Measurements from ENCODE around the gene CLIP1. TPM values are rescaled to one million over a fixed set of nuclear protein-coding genes. Genes with fewer than 3 reads are reported as not detected.
A peak's percentile ranks its signal among the peaks of the same experiment; 100 is the strongest.
"Not testable (repeated sequence)": the region's sequence is repeated elsewhere in the genome, so short reads cannot be mapped to it uniquely, and the experiment has no call there.

The CLIP1 gene
- total RNA-seq, 1 donor from 2014 or later: 55.8 TPM

DNA sequence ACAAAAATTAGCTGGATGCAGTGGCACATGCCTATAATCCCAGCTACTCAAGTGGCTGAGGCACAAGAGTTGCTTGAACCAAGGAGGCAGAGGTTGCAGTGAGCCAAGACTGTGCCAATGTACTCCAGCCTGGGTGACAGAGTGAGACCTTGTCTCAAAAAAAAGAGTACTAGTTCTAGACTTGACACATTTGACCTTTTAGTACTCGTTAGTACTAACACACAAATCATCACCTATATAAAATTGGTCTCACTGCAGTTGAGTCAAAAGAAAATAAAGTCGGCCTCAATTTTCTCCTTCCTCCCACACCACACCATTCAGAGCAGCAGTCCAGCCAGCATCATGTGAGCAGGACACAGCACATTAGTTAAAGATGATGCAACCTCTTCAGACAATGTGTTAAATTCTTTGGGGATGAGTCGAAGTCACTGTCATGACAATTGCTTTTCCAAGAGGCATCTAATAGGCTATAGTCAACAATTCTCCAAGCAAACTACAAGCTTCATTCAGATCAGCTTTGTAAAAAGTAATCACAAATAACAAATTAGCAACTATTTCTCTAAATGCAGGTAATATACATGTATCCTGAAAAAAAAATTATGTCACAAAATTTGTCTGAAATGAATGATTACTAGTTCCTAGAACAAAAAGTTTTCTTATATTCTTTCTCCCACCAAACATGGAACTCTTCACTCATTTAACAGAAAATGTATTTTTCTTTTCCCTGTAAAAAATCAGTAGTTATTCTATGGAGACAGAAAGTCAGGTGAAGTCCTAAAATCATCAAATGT is 55.6 kb downstream of the CLIP1 start:
- Mint-ChIP-seq H3K27ac (ENCODE audit: unreplicated experiment) (peak overlapping the region; percentile 60), H3K36me3 (ENCODE audit: low read depth) (peaks cover 10% of the 10 kb centered on the region), H3K4me1 (peaks cover 18% of the 10 kb centered on the region), H3K4me3 (no peak overlapping the region), H3K27me3 (ENCODE audit: low read depth) (no peaks in the 10 kb centered on the region), H3K9me3 (no peaks in the 10 kb centered on the region)
- no peak for DNase-seq (ENCODE audit: low read depth, low spot score)
- TF ChIP-seq CTCF (conservative IDR thresholded peaks at IDR 0.05): no peak

GRCh38 chr12:122365226-122365625 is 57.2 kb downstream of the CLIP1 start:
- Mint-ChIP-seq H3K36me3 (ENCODE audit: low read depth) (peaks cover 11% of the 10 kb centered on the region), H3K4me1 (peaks cover 18% of the 10 kb centered on the region)

GRCh38 chr12:122363782-122364181 is 58.7 kb downstream of the CLIP1 start:
- no peak overlapping the region for H3K27ac Mint-ChIP-seq (ENCODE audit: unreplicated experiment)
- no peaks in the 10 kb centered on the region for H3K9me3 Mint-ChIP-seq
- no peak overlapping the region for H3K4me3 Mint-ChIP-seq
- peaks cover 19% of the 10 kb centered on the region for H3K36me3 Mint-ChIP-seq (ENCODE audit: low read depth)
- peaks cover 18% of the 10 kb centered on the region for H3K4me1 Mint-ChIP-seq
- no peak for DNase-seq (ENCODE audit: low read depth, low spot score)
- no peaks in the 10 kb centered on the region for H3K27me3 Mint-ChIP-seq (ENCODE audit: low read depth)
- TF ChIP-seq CTCF (conservative IDR thresholded peaks at IDR 0.05): no peak

More at GRCh38 chr12:122365226-122365625, 57.2 kb downstream of the CLIP1 start:
- H3K4me3 Mint-ChIP-seq; H3K9me3 Mint-ChIP-seq; H3K27ac Mint-ChIP-seq (ENCODE audit: unreplicated experiment); H3K27me3 Mint-ChIP-seq (ENCODE audit: low read depth); DNase-seq (ENCODE audit: low read depth, low spot score): not testable (repeated sequence)

- H3K4me3 Mint-ChIP-seq: no peak overlapping the region
- H3K27ac Mint-ChIP-seq (ENCODE audit: unreplicated experiment): no peak overlapping the region
- DNase-seq (ENCODE audit: low read depth, low spot score): no peak
- H3K4me1 Mint-ChIP-seq: peaks cover 11% of the 10 kb centered on the region
- no peaks in the 10 kb centered on the region for H3K9me3 Mint-ChIP-seq
- no peak for TF ChIP-seq CTCF (conservative IDR thresholded peaks at IDR 0.05)
- peaks cover 16% of the 10 kb centered on the region for H3K36me3 Mint-ChIP-seq (ENCODE audit: low read depth)
- H3K27me3 Mint-ChIP-seq (ENCODE audit: low read depth): no peaks in the 10 kb centered on the region
These were observed 59.7 kb downstream of the CLIP1 start for GRCh38 chr12:122362755-122363154.

- H3K9me3 Mint-ChIP-seq; H3K4me3 Mint-ChIP-seq; H3K4me1 Mint-ChIP-seq; DNase-seq (ENCODE audit: low read depth, low spot score); H3K27ac Mint-ChIP-seq (ENCODE audit: unreplicated experiment); H3K27me3 Mint-ChIP-seq (ENCODE audit: low read depth): not testable (repeated sequence)
- peaks cover 28% of the 10 kb centered on the region for H3K36me3 Mint-ChIP-seq (ENCODE audit: low read depth)
These were observed 64.1 kb downstream of the CLIP1 start for GRCh38 chr12:122358403-122358802.

- DNase-seq (ENCODE audit: low read depth, low spot score); H3K27ac Mint-ChIP-seq (ENCODE audit: unreplicated experiment); H3K27me3 Mint-ChIP-seq (ENCODE audit: low read depth); H3K4me1 Mint-ChIP-seq; H3K9me3 Mint-ChIP-seq; H3K4me3 Mint-ChIP-seq: not testable (repeated sequence)
- H3K36me3 Mint-ChIP-seq (ENCODE audit: low read depth): peaks cover 30% of the 10 kb centered on the region
These were observed 64.9 kb downstream of the CLIP1 start for GRCh38 chr12:122357536-122357935.

DNA sequence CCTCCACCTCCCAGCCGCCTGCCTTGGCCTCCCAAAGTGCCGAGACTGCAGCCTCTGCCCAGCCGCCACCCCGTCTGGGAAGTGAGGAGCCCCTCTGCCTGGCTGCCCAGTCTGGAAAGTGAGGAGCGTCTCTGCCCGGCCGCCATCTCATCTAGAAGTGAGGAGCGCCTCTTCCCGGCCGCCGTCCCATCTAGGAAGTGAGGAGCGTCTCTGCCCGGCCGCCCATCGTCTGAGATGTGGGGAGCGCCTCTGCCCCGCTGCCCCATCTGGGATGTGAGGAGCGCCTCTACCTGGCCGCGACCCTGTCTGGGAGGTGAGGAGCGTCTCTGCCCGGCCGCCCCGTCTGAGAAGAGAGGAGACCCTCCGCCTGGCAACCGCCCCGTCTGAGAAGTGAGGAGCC is 65.5 kb downstream of the CLIP1 start:
- not testable (repeated sequence) for H3K4me1 Mint-ChIP-seq

More for the DNA sequence above, 65.5 kb downstream of the CLIP1 start:
- H3K27me3 Mint-ChIP-seq (ENCODE audit: low read depth); DNase-seq (ENCODE audit: low read depth, low spot score); H3K9me3 Mint-ChIP-seq; H3K27ac Mint-ChIP-seq (ENCODE audit: unreplicated experiment); H3K4me3 Mint-ChIP-seq: not testable (repeated sequence)
- H3K36me3 Mint-ChIP-seq (ENCODE audit: low read depth): peaks cover 31% of the 10 kb centered on the region

All from neural crest cell (in vitro differentiated cells).